Panc1 (cell line): ENCODE measurements around the gene PRR23C. TPM values are rescaled to one million over a fixed set of nuclear protein-coding genes. Genes with fewer than 3 reads are reported as not detected.

Experiments used
- ATAC-seq: fragments of 200-7000 bp; cut with Tn5 transposase; 2 replicates; pipeline ENCODE4 v1.9.1; 2020; ENCODE audit warnings: mild to moderate bottlenecking, moderate library complexity
- BruUV-seq: library from RNA; stranded (reverse); fragments of 400-500 nt; replicated peaks from 2 replicates; lab custom pipeline; 2021; lab: Mats Ljungman, UMichigan
- CTCF ChIA-PET: fragments of 300-600 bp; sonication (Branson Sonifier 250); formaldehyde crosslinking; loops from one replicate; lab custom pipeline; 2022; ENCODE audit warnings: antibody characterized with exemption; lab: Charles Lee
- POLR2A ChIA-PET: fragments of 300-600 bp; sonication (Branson Sonifier 250); formaldehyde crosslinking; loops from one replicate; lab custom pipeline; 2022; ENCODE audit warnings: antibody characterized with exemption; lab: Charles Lee
- DNase-seq: peaks from one replicate; pipeline ENCODE4 v3.0.0-alpha.2; 2010; ENCODE audit warnings: low read depth, low spot score
- H3K27ac ChIP-seq: 2 replicates; pipeline ENCODE4 v1.5.1; 2011; ENCODE audit warnings: mild to moderate bottlenecking, low read length, inconsistent platforms
- H3K27me3 ChIP-seq: fragments of 200-500 bp; sonication (Bioruptor generic); 2 replicates; pipeline ENCODE4 v1.6.0; 2014; ENCODE audit warnings: low read length, inconsistent platforms; ENCODE audit not compliant: control insufficient read depth, insufficient read depth
- H3K36me3 ChIP-seq: fragments of 200-500 bp; sonication (Bioruptor generic); 2 replicates; pipeline ENCODE4 v1.5.1; 2014; ENCODE audit warnings: inconsistent platforms, mild to moderate bottlenecking, low read length, moderate library complexity; ENCODE audit not compliant: control insufficient read depth, insufficient read depth
- H3K4me1 ChIP-seq: 2 replicates; pipeline ENCODE4 v1.5.1; 2011; ENCODE audit warnings: inconsistent platforms, mild to moderate bottlenecking, low read length, moderate library complexity; ENCODE audit not compliant: control insufficient read depth, insufficient read depth
- H3K4me3 ChIP-seq, 2 experiments: 2 replicates each; pipeline ENCODE4 v1.5.1; 2011 to 2012; ENCODE audit warnings: low read depth in 2 of 2, low read length in 2 of 2, mild to moderate bottlenecking in 2 of 2, inconsistent platforms in 1 of 2, moderate library complexity in 1 of 2
- H3K9me3 ChIP-seq: fragments of 200-500 bp; sonication (Bioruptor generic); 2 replicates; pipeline ENCODE4 v1.5.1; 2014; ENCODE audit warnings: low read depth, mild to moderate bottlenecking, inconsistent platforms, low read length, moderate library complexity; ENCODE audit not compliant: control insufficient read depth, insufficient read depth
- POLR2AphosphoS5 ChIP-seq: IDR thresholded peaks from 2 replicates; pipeline ENCODE4 v1.6.1; 2012; ENCODE audit warnings: mild to moderate bottlenecking, low read depth, low read length, moderate library complexity
- SIN3A ChIP-seq: IDR thresholded peaks from 2 replicates; pipeline ENCODE4 v1.6.1; 2012; ENCODE audit warnings: low read depth, mild to moderate bottlenecking, low read length, moderate library complexity, borderline replicate concordance; ENCODE audit not compliant: insufficient read depth
- TCF7L2 ChIP-seq: IDR thresholded peaks from 2 replicates; pipeline ENCODE4 v1.6.1; 2011; ENCODE audit warnings: mild to moderate bottlenecking, low read depth, low read length, inconsistent platforms
- in situ Hi-C: cut with HindIII; loops from 2 replicates; pipeline ENCODE4 v1.10.0; 2016; ENCODE audit warnings: low sequenced_read_pairs, low pct_unique_long_range_greater_than_20kb
- intact Hi-C: fragments of 100-400 bp; cut with micrococcal nuclease; formaldehyde crosslinking; loops from one replicate; pipeline ENCODE4 v1.10.0; 2022; ENCODE audit not compliant: unreplicated experiment
- total RNA-seq: library from RNA; stranded (reverse); gene quantifications from one replicate; pipeline ENCODE4 v1.2.1, GENCODE V29; 2021; ENCODE audit not compliant: unreplicated experiment
- TF ChIP-seq, protein P1 (sequence below), 2 experiments: IDR thresholded peaks; 2 replicates each; pipeline ENCODE4 v1.6.1; 2011 to 2012; ENCODE audit warnings: low read depth in 2 of 2, control low read depth in 1 of 2, low read length in 1 of 2, mild to moderate bottlenecking in 1 of 2, moderate library complexity in 1 of 2; ENCODE audit not compliant: insufficient read depth in 1 of 2
- TF ChIP-seq, protein P2 (sequence below): fragments of 450-650 bp; IDR thresholded peaks from 2 replicates; pipeline ENCODE4 v1.5.1; 2017; ENCODE audit warnings: mild to moderate bottlenecking

Gene PRR23C
- total RNA-seq, 1 experiment from 2014 or later, result not detected

DNA sequence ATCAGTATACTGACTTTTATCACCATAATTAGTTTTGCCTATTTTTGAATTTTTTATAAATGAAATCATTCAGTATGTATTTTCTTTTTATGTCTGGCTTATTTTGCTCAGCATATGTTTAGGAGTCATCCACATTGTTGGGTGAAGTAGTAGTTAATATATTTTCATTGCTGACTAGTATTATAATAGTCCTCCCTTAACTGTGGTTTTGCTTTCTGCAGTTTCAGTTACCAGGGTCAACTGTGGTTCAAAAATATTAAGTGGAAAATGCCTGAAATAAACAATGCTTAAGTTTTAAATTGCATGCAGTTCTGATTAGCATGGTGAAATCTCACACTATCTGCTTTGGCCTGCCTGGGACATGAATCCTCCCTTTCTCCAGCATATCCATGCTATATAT is 39.5 kb upstream of the PRR23C start:
- Histone ChIP-seq H3K27me3 (peaks cover 6% of the 10 kb centered on the region; the same call in 1 of the 2 replicates), H3K36me3 (no peaks in the 10 kb centered on the region), H3K27ac (no peak overlapping the region), H3K4me3 (no peak overlapping the region), H3K4me1 (no peaks in the 10 kb centered on the region; the same call in 1 of the 2 replicates), H3K9me3 (no peaks in the 10 kb centered on the region)
- in situ Hi-C loops, result no loop called here
- intact Hi-C loops, result no loop called here
- BruUV-seq, result no TSS peak
- DNase-seq, result no peak
- ChIA-PET POLR2A (no interaction called here), CTCF (no interaction called here)
- no peak for ATAC-seq
- TF ChIP-seq POLR2AphosphoS5, result no peak
- TF ChIP-seq, protein P1, sequence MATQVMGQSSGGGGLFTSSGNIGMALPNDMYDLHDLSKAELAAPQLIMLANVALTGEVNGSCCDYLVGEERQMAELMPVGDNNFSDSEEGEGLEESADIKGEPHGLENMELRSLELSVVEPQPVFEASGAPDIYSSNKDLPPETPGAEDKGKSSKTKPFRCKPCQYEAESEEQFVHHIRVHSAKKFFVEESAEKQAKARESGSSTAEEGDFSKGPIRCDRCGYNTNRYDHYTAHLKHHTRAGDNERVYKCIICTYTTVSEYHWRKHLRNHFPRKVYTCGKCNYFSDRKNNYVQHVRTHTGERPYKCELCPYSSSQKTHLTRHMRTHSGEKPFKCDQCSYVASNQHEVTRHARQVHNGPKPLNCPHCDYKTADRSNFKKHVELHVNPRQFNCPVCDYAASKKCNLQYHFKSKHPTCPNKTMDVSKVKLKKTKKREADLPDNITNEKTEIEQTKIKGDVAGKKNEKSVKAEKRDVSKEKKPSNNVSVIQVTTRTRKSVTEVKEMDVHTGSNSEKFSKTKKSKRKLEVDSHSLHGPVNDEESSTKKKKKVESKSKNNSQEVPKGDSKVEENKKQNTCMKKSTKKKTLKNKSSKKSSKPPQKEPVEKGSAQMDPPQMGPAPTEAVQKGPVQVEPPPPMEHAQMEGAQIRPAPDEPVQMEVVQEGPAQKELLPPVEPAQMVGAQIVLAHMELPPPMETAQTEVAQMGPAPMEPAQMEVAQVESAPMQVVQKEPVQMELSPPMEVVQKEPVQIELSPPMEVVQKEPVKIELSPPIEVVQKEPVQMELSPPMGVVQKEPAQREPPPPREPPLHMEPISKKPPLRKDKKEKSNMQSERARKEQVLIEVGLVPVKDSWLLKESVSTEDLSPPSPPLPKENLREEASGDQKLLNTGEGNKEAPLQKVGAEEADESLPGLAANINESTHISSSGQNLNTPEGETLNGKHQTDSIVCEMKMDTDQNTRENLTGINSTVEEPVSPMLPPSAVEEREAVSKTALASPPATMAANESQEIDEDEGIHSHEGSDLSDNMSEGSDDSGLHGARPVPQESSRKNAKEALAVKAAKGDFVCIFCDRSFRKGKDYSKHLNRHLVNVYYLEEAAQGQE (IDR thresholded peaks at IDR 0.05; ENCODE audit: insufficient read depth in 1 of 2, low read depth in 2 of 2, low read length in 1 of 2), result no peak
- no peak for TF ChIP-seq TCF7L2
- TF ChIP-seq, protein P2, sequence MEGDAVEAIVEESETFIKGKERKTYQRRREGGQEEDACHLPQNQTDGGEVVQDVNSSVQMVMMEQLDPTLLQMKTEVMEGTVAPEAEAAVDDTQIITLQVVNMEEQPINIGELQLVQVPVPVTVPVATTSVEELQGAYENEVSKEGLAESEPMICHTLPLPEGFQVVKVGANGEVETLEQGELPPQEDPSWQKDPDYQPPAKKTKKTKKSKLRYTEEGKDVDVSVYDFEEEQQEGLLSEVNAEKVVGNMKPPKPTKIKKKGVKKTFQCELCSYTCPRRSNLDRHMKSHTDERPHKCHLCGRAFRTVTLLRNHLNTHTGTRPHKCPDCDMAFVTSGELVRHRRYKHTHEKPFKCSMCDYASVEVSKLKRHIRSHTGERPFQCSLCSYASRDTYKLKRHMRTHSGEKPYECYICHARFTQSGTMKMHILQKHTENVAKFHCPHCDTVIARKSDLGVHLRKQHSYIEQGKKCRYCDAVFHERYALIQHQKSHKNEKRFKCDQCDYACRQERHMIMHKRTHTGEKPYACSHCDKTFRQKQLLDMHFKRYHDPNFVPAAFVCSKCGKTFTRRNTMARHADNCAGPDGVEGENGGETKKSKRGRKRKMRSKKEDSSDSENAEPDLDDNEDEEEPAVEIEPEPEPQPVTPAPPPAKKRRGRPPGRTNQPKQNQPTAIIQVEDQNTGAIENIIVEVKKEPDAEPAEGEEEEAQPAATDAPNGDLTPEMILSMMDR, result no peak
- TF ChIP-seq SIN3A, result no peak

DNA sequence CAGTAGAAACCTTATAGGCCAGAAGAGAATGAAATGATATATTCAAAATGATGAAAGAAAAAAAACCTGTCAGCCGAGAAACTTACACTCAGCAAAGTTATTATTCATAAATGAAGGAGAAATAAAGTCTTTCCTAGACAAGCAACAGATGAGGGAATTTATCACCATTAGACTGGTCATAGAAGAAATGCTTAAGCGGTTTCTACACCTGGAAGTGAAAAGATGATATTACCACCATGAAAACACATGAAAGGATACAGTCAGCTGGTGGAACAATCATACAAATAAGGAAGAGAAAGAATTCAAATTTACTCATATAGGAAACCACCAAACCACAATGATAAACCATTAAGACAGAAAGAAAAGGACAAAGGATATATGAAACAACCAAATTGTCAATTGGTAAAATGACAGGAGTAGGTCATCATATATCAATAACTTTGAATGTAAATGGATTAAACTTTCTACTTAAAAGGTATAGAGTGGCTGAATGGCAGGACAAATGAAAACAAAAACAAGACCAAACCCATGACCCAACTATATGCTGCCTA is 29.9 kb upstream of the PRR23C start:
- Histone ChIP-seq H3K36me3 (no peaks in the 10 kb centered on the region), H3K27me3 (no peaks in the 10 kb centered on the region), H3K4me3 (no peak overlapping the region), H3K27ac (no peak overlapping the region), H3K9me3 (no peaks in the 10 kb centered on the region), H3K4me1 (no peaks in the 10 kb centered on the region)
- intact Hi-C loops, result no loop called here
- no peak for DNase-seq
- CTCF ChIA-PET, result interaction anchor here (0.7 kb wide), 1 partner anchor 15 kb away, joined by 7 read pairs; no protein-coding TSS in a partner anchor
- in situ Hi-C loops, result no loop called here
- TF ChIP-seq TCF7L2 (no peak), POLR2AphosphoS5 (no peak), SIN3A (no peak)
- TF ChIP-seq, protein P2, result no peak
- TF ChIP-seq, protein P1 (IDR thresholded peaks at IDR 0.05; ENCODE audit: insufficient read depth in 1 of 2, low read depth in 2 of 2, low read length in 1 of 2), result no peak
- no TSS peak for BruUV-seq
- POLR2A ChIA-PET, result no interaction called here
- no peak for ATAC-seq
